HFF-Myc (cell line): ENCODE measurements around the gene TAS2R46.
"Not testable (repeated sequence)": the region's sequence is repeated elsewhere in the genome, so short reads cannot be mapped to it uniquely, and the experiment has no call there.

Source experiments
- DNase-seq: peaks from one replicate; pipeline ENCODE4 v3.0.0-alpha.2; 2011; ENCODE audit warnings: low read depth; ENCODE audit errors: extremely low read depth
- H3K4me3 ChIP-seq: replicated peaks from 2 replicates; pipeline ENCODE4 v1.5.1; 2011; ENCODE audit warnings: low read depth, mild to moderate bottlenecking, control low read depth, low read length
- CTCF ChIP-seq: IDR thresholded peaks from 2 replicates; pipeline ENCODE4 v1.5.1; 2012; ENCODE audit warnings: mild to moderate bottlenecking, low read depth, low read length, control low read depth; ENCODE audit errors: missing control alignments

TAS2R46 gene

GRCh38 chr12:11069854-11070365, 7.8 kb upstream of the TAS2R46 start:
- no peak for TF ChIP-seq CTCF
- no peak for DNase-seq
- no peak overlapping the region for H3K4me3 ChIP-seq

GRCh38 chr12:11067514-11067913, 5.4 kb upstream of the TAS2R46 start:
- TF ChIP-seq CTCF: no peak
- peak; percentile 20 for DNase-seq
- no peak overlapping the region for H3K4me3 ChIP-seq

- TF ChIP-seq CTCF: no peak
- no peak overlapping the region for H3K4me3 ChIP-seq
- DNase-seq: no peak
Observed at GRCh38 chr12:11059784-11060183, 2.3 kb downstream of the TAS2R46 start.

GRCh38 chr12:11059041-11059440, 3.1 kb downstream of the TAS2R46 start:
- DNase-seq: no peak
- no peak for TF ChIP-seq CTCF
- no peak overlapping the region for H3K4me3 ChIP-seq

GRCh38 chr12:11055306-11055705, 6.8 kb downstream of the TAS2R46 start:
- no peak overlapping the region for H3K4me3 ChIP-seq
- no peak for TF ChIP-seq CTCF
- no peak for DNase-seq

GRCh38 chr12:11049806-11050531, 12.1 kb downstream of the TAS2R46 start:
- not testable (repeated sequence) for DNase-seq, H3K4me3 ChIP-seq

GRCh38 chr12:11041366-11041765, 20.7 kb downstream of the TAS2R46 start:
- DNase-seq, H3K4me3 ChIP-seq: not testable (repeated sequence)

GRCh38 chr12:11040162-11040561, 21.9 kb downstream of the TAS2R46 start:
- TF ChIP-seq CTCF: no peak

More at GRCh38 chr12:11040162-11040561, 21.9 kb downstream of the TAS2R46 start:
- DNase-seq: no peak
- no peak overlapping the region for H3K4me3 ChIP-seq
